Esophagus squamous epithelium (tissue), 5 donors: Measurements from ENCODE around the gene ETV2. TPM values are rescaled to one million over a fixed set of nuclear protein-coding genes. Genes with fewer than 3 reads are reported as not detected.
A peak's percentile ranks its signal among the peaks of the same experiment; 100 is the strongest.

ENCODE experiments used
- DNase-seq: peaks from one replicate; lab custom pipeline; 2025; lab: John Stamatoyannopoulos, UW
- H3K27ac ChIP-seq, 4 donors: fragments of 200-600 bp; sonication (generic); one replicate each; pipeline ENCODE4 v1.5.1; 2016 to 2019; ENCODE audit warnings: mild to moderate bottlenecking in 1 of 4
- H3K27me3 ChIP-seq, 4 donors: fragments of 200-600 bp; sonication (generic); 1 replicate in 3 of 4; 2 replicates in 1 of 4; pipeline versions ENCODE4 v1.5.1 to v1.6.0; 2017 to 2021; ENCODE audit warnings: antibody characterized with exemption in 1 of 4
- H3K36me3 ChIP-seq, 3 donors: fragments of 200-600 bp; sonication (generic); one replicate each; pipeline ENCODE4 v1.5.1; 2016 to 2019
- H3K4me1 ChIP-seq, 3 donors: fragments of 200-600 bp; sonication (generic); one replicate each; pipeline ENCODE4 v1.5.1; 2017 to 2019
- H3K4me3 ChIP-seq, 4 donors: fragments of 200-600 bp; sonication (generic); 1 replicate in 3 of 4; 2 replicates in 1 of 4; pipeline ENCODE4 v1.5.1; 2016 to 2019; ENCODE audit warnings: mild to moderate bottlenecking in 2 of 4, moderate library complexity in 1 of 4
- H3K9me3 ChIP-seq, 3 donors: fragments of 200-600 bp; sonication (generic); one replicate each; pipeline ENCODE4 v1.5.1; 2016 to 2019
- POLR2A ChIP-seq, 4 donors: fragments of 450-650 bp; IDR thresholded peaks; one replicate each; pipeline ENCODE4 v1.6.1; 2017; ENCODE audit warnings: antibody characterized with exemption in 4 of 4, mild to moderate bottlenecking in 4 of 4, moderate library complexity in 3 of 4
- WGBS, 2 donors: methylation state at CpG; one replicate each; pipeline ENCODE4 v1.1.5; 2018; 5-methylcytosine and 5-hydroxymethylcytosine counted together
- intact Hi-C: fragments of 100-400 bp; cut with DNase I; formaldehyde crosslinking; loops from one replicate; pipeline ENCODE4 v1.15.0; 2022
- total RNA-seq, 4 donors: library from RNA; depleted of rRNA; stranded (reverse); fragments of >200 nt; gene quantifications; one replicate each; pipeline ENCODE4 v1.1.0, GENCODE V29; 2016
- TF ChIP-seq, protein P1 (sequence below), 6 experiments: fragments of 450-650 bp in 4 of 6; fragments of 200-600 bp in 2 of 6; sonication (generic) in 2 of 6; IDR thresholded peaks; one replicate each; pipeline ENCODE4 v1.5.1; 2016 to 2019; ENCODE audit warnings: antibody characterized with exemption in 6 of 6, mild to moderate bottlenecking in 4 of 6, moderate library complexity in 4 of 6
- donor health status: DM: yes; HTN: yes; CAD: no.

The ETV2 gene
- total RNA-seq, 4 donors from 2014 or later: 0.31 to 0.44 TPM; not detected in 2

DNA sequence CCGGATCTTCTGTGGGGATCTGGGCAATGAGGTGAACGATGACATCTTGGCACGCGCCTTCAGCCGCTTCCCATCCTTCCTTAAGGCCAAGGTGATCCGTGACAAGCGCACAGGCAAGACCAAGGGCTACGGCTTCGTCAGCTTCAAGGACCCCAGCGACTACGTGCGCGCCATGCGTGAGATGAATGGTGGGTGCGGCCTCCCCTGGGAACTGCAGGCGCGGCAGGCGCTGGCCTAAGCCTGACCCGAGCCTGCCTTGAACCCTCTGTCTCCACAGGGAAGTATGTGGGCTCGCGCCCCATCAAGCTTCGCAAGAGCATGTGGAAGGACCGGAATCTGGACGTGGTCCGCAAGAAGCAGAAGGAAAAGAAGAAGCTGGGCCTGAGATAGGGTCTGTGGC is 4.4 kb upstream of the ETV2 start:
- H3K27me3 ChIP-seq: no peaks in the 10 kb centered on the region
- no peaks in the 10 kb centered on the region for H3K9me3 ChIP-seq
- no peak overlapping the region for H3K27ac ChIP-seq
- no peak for DNase-seq
- intact Hi-C loops: no loop called here
- H3K4me1 ChIP-seq: peaks cover 2 to 8% (median 4%) of the 10 kb centered on the region in 3 donors
- H3K36me3 ChIP-seq: peaks cover 16 to 64% (median 50%) of the 10 kb centered on the region in 3 donors
- H3K4me3 ChIP-seq: no peak overlapping the region
- TF ChIP-seq, protein P1, sequence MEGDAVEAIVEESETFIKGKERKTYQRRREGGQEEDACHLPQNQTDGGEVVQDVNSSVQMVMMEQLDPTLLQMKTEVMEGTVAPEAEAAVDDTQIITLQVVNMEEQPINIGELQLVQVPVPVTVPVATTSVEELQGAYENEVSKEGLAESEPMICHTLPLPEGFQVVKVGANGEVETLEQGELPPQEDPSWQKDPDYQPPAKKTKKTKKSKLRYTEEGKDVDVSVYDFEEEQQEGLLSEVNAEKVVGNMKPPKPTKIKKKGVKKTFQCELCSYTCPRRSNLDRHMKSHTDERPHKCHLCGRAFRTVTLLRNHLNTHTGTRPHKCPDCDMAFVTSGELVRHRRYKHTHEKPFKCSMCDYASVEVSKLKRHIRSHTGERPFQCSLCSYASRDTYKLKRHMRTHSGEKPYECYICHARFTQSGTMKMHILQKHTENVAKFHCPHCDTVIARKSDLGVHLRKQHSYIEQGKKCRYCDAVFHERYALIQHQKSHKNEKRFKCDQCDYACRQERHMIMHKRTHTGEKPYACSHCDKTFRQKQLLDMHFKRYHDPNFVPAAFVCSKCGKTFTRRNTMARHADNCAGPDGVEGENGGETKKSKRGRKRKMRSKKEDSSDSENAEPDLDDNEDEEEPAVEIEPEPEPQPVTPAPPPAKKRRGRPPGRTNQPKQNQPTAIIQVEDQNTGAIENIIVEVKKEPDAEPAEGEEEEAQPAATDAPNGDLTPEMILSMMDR (IDR thresholded peaks at IDR 0.05): no peak
- no peak for TF ChIP-seq POLR2A (IDR thresholded peaks at IDR 0.05)
- 91 to 92% methylated on average over 10 to 11 of the region's 25 CpGs for WGBS, 2 donors

DNA sequence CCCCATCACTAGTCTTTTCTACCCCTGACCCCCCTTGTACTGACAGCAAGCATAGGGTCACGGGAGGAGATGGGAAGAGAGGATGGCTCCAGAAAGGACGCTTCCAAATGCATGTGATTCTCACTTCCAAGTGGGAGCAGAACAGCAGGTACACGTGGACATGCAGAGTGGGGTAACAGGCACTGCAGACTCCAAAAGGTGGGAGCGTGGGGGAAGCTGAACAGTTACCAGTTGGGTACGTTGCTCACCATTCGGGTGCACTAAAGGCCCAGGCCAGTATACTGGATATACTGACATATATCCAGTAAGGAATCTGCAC is 2.3 kb upstream of the ETV2 start:
- no peak overlapping the region for H3K27ac ChIP-seq
- no peaks in the 10 kb centered on the region for H3K9me3 ChIP-seq
- TF ChIP-seq, protein P1 (IDR thresholded peaks at IDR 0.05): no peak
- no peak for TF ChIP-seq POLR2A (IDR thresholded peaks at IDR 0.05)
- 43 to 64% methylated on average over 4 of the region's 6 CpGs for WGBS, 2 donors
- H3K4me1 ChIP-seq: peaks cover 10 to 29% (median 15%) of the 10 kb centered on the region in 3 donors
- H3K36me3 ChIP-seq: peaks cover 13 to 43% (median 33%) of the 10 kb centered on the region in 3 donors
- intact Hi-C loops: no loop called here
- H3K27me3 ChIP-seq: no peaks in the 10 kb centered on the region
- no peak overlapping the region for H3K4me3 ChIP-seq
- no peak for DNase-seq

DNA sequence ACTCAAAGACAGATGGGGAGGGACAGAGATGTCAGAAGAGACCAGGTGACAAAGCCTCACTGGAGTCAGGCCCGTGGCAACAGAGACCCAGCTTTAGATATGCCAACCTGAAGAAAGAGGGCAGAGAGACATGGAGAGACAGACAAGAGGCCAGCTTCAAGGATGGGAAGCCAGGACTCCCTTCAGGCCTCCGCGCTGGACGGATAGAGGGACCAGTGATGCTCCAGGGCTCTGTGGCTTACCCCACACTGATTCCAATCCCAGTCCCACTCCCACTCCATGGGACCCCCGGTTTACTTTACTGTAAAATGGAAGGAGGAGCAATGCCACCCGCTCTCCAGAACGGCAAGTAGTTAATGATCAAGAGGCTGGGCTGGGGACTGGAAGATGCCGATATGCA is 1.7 kb upstream of the ETV2 start:
- Histone ChIP-seq H3K27ac (no peak overlapping the region), H3K9me3 (no peaks in the 10 kb centered on the region), H3K27me3 (no peaks in the 10 kb centered on the region), H3K4me3 (no peak overlapping the region), H3K4me1 (peaks cover 10 to 33% (median 18%) of the 10 kb centered on the region in 3 donors), H3K36me3 (peaks cover 13 to 37% (median 27%) of the 10 kb centered on the region in 3 donors)
- intact Hi-C loops: no loop called here
- no peak for TF ChIP-seq POLR2A (IDR thresholded peaks at IDR 0.05)
- TF ChIP-seq, protein P1 (IDR thresholded peaks at IDR 0.05): no peak
- DNase-seq: no peak
- 78 to 86% methylated on average over 8 of the region's 8 CpGs for WGBS, 2 donors

DNA sequence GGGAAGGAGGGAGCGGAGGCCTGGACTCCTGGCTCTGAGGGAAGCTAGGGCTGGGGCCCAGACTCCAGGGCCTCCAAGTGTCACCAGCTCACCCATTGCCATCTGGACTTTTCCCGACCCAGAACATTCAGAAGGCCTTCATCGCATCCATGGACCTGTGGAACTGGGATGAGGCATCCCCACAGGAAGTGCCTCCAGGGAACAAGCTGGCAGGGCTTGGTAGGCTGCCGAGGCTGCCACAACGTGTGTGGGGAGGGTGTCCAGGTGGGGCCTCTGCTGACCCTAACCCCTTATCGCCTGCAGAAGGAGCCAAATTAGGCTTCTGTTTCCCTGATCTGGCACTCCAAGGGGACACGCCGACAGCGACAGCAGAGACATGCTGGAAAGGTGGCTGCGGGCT is 767 bp downstream of the ETV2 start:
- no peaks in the 10 kb centered on the region for H3K27me3 ChIP-seq
- 67 to 78% methylated on average over 4 to 10 of the region's 10 CpGs for WGBS, 2 donors
- H3K27ac ChIP-seq: no peak overlapping the region
- no peak for TF ChIP-seq POLR2A (IDR thresholded peaks at IDR 0.05)
- TF ChIP-seq, protein P1 (IDR thresholded peaks at IDR 0.05): no peak
- intact Hi-C loops: no loop called here
- no peak for DNase-seq
- no peaks in the 10 kb centered on the region for H3K9me3 ChIP-seq
- H3K4me1 ChIP-seq: peaks cover 16 to 42% (median 18%) of the 10 kb centered on the region in 3 donors
- H3K36me3 ChIP-seq: peaks cover 7 to 12% (median 12%) of the 10 kb centered on the region in 3 donors
- no peak overlapping the region for H3K4me3 ChIP-seq

DNA sequence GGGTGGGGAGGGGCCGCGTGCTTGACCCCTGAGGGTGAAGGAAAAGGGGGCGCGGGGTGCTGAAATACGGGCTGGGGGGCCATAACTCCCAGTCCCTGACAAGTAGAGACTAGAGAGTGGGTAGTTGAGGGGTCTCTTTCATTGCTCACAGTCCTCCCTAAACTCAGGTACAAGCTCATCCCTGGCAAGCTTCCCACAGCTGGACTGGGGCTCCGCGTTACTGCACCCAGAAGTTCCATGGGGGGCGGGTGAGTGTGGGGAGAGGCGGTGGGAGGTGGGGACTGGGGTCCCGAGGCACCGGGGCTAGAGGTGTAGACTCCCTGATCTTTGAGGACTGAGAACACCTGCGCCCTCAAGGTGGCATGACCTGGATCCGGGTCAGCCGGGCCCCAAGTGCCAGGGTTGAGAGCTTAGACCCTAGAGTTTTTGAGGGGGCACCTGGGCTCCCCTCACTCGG is 1.3 kb downstream of the ETV2 start:
- H3K36me3 ChIP-seq: peaks cover 4 to 7% (median 7%) of the 10 kb centered on the region in 3 donors
- no peak for DNase-seq
- intact Hi-C loops: no loop called here
- H3K9me3 ChIP-seq: no peaks in the 10 kb centered on the region
- TF ChIP-seq POLR2A (IDR thresholded peaks at IDR 0.05): no peak
- TF ChIP-seq, protein P1 (IDR thresholded peaks at IDR 0.05): no peak
- peak overlapping the region; percentile 45 to 85 (median 70) for H3K4me3 ChIP-seq
- 29 to 53% methylated on average over 2 to 5 of the region's 15 CpGs for WGBS, 2 donors
- H3K27me3 ChIP-seq: no peaks in the 10 kb centered on the region
- H3K4me1 ChIP-seq: peaks cover 16 to 47% (median 18%) of the 10 kb centered on the region in 3 donors
- peak overlapping the region; percentile 85 to 97 (median 96) for H3K27ac ChIP-seq
